ENCODE results near the gene EDA.

EDA gene

GRCh38 chrX:70013466-70014381 is 397.8 kb downstream of the EDA start:
- Histone ChIP-seq H3K27ac (ENCODE audit: low read length) (no peak overlapping the region), H3K27me3 (ENCODE audit: control insufficient read depth in 1 of 2, insufficient read depth in 2 of 2, low read length in 2 of 2) (peaks cover 0 to 14% of the 10 kb centered on the region in 2 donors), H3K4me1 (ENCODE audit: control insufficient read depth, insufficient read depth, low read length) (no peaks in the 10 kb centered on the region), H3K9me3 (ENCODE audit: control insufficient read depth in 2 of 2, low read length in 2 of 2) (no peaks in the 10 kb centered on the region), H3K36me3 (ENCODE audit: control insufficient read depth in 2 of 2, insufficient read depth in 2 of 2, low read length in 2 of 2) (no peaks in the 10 kb centered on the region), H3K9ac (ENCODE audit: low read length in 2 of 2) (no peak overlapping the region), H3K4me3 (ENCODE audit: low read length in 2 of 2) (no peak overlapping the region)

GRCh38 chrX:70016513-70016912 is 400.6 kb downstream of the EDA start:
- Histone ChIP-seq H3K9me3 (ENCODE audit: control insufficient read depth in 2 of 2, low read length in 2 of 2) (no peaks in the 10 kb centered on the region), H3K27me3 (ENCODE audit: control insufficient read depth in 1 of 2, insufficient read depth in 2 of 2, low read length in 2 of 2) (peaks cover 0 to 14% of the 10 kb centered on the region in 2 donors), H3K36me3 (ENCODE audit: control insufficient read depth in 2 of 2, insufficient read depth in 2 of 2, low read length in 2 of 2) (no peaks in the 10 kb centered on the region), H3K9ac (ENCODE audit: low read length in 2 of 2) (no peak overlapping the region), H3K27ac (ENCODE audit: low read length) (no peak overlapping the region), H3K4me1 (ENCODE audit: control insufficient read depth, insufficient read depth, low read length) (no peaks in the 10 kb centered on the region), H3K4me3 (ENCODE audit: low read length in 2 of 2) (no peak overlapping the region)

- Histone ChIP-seq H3K27ac (ENCODE audit: low read length) (no peak overlapping the region), H3K36me3 (ENCODE audit: control insufficient read depth in 2 of 2, insufficient read depth in 2 of 2, low read length in 2 of 2) (no peaks in the 10 kb centered on the region), H3K9ac (ENCODE audit: low read length in 2 of 2) (no peak overlapping the region), H3K27me3 (ENCODE audit: control insufficient read depth in 1 of 2, insufficient read depth in 2 of 2, low read length in 2 of 2) (peaks cover 0 to 10% of the 10 kb centered on the region in 2 donors), H3K4me3 (ENCODE audit: low read length in 2 of 2) (no peak overlapping the region), H3K4me1 (ENCODE audit: control insufficient read depth, insufficient read depth, low read length) (no peaks in the 10 kb centered on the region), H3K9me3 (ENCODE audit: control insufficient read depth in 2 of 2, low read length in 2 of 2) (no peaks in the 10 kb centered on the region)
These were observed 406.7 kb downstream of the EDA start for GRCh38 chrX:70022616-70023015.

- no peak overlapping the region for H3K4me3 ChIP-seq (ENCODE audit: low read length in 2 of 2)
- H3K9me3 ChIP-seq (ENCODE audit: control insufficient read depth in 2 of 2, low read length in 2 of 2), result no peaks in the 10 kb centered on the region
- H3K4me1 ChIP-seq (ENCODE audit: control insufficient read depth, insufficient read depth, low read length), result peaks cover 5% of the 10 kb centered on the region
- H3K27ac ChIP-seq (ENCODE audit: low read length), result no peak overlapping the region
- no peaks in the 10 kb centered on the region for H3K36me3 ChIP-seq (ENCODE audit: control insufficient read depth in 2 of 2, insufficient read depth in 2 of 2, low read length in 2 of 2)
- no peak overlapping the region for H3K9ac ChIP-seq (ENCODE audit: low read length in 2 of 2)
- H3K27me3 ChIP-seq (ENCODE audit: control insufficient read depth in 1 of 2, insufficient read depth in 2 of 2, low read length in 2 of 2), result peaks cover 0 to 19% of the 10 kb centered on the region in 2 donors
These were observed 409.6 kb downstream of the EDA start for GRCh38 chrX:70025464-70025863.

- no peak overlapping the region for H3K4me3 ChIP-seq (ENCODE audit: low read length in 2 of 2)
- no peak overlapping the region for H3K9ac ChIP-seq (ENCODE audit: low read length in 2 of 2)
- H3K4me1 ChIP-seq (ENCODE audit: control insufficient read depth, insufficient read depth, low read length), result peaks cover 7% of the 10 kb centered on the region
- H3K27ac ChIP-seq (ENCODE audit: low read length), result no peak overlapping the region
- H3K36me3 ChIP-seq (ENCODE audit: control insufficient read depth in 2 of 2, insufficient read depth in 2 of 2, low read length in 2 of 2), result no peaks in the 10 kb centered on the region
- H3K27me3 ChIP-seq (ENCODE audit: control insufficient read depth in 1 of 2, insufficient read depth in 2 of 2, low read length in 2 of 2), result peaks cover 0 to 21% of the 10 kb centered on the region in 2 donors
- H3K9me3 ChIP-seq (ENCODE audit: control insufficient read depth in 2 of 2, low read length in 2 of 2), result no peaks in the 10 kb centered on the region
These were observed 410.4 kb downstream of the EDA start for GRCh38 chrX:70026112-70026850.

- Histone ChIP-seq H3K27me3 (ENCODE audit: control insufficient read depth in 1 of 2, insufficient read depth in 2 of 2, low read length in 2 of 2) (peaks cover 0 to 23% of the 10 kb centered on the region in 2 donors), H3K4me3 (ENCODE audit: low read length in 2 of 2) (no peak overlapping the region), H3K36me3 (ENCODE audit: control insufficient read depth in 2 of 2, insufficient read depth in 2 of 2, low read length in 2 of 2) (no peaks in the 10 kb centered on the region), H3K4me1 (ENCODE audit: control insufficient read depth, insufficient read depth, low read length) (peaks cover 7% of the 10 kb centered on the region), H3K27ac (ENCODE audit: low read length) (no peak overlapping the region), H3K9me3 (ENCODE audit: control insufficient read depth in 2 of 2, low read length in 2 of 2) (no peaks in the 10 kb centered on the region), H3K9ac (ENCODE audit: low read length in 2 of 2) (no peak overlapping the region)
These were observed 410.9 kb downstream of the EDA start for GRCh38 chrX:70026851-70027200.

DNA sequence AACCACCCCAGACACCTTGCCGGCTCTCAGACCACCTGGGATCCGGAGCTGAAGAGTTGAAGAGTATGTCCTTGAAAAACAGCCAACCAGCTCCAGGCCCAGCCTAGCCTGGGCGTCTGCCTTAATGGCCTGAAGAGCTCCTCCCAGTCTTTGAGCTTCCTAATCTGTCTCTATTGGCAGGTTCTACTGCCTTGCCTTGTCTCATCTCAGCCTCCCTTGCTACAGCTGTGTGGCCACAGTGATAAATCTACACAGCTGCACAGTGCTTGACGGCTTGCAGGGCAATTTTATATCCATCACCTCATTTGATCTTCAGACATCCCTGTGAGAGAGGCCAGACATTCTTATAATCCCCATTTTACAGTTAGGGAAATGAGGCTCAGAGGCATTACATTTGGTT is 413.9 kb downstream of the EDA start:
- Histone ChIP-seq H3K4me1 (ENCODE audit: control insufficient read depth, insufficient read depth, low read length) (peaks cover 7% of the 10 kb centered on the region), H3K36me3 (ENCODE audit: control insufficient read depth in 2 of 2, insufficient read depth in 2 of 2, low read length in 2 of 2) (no peaks in the 10 kb centered on the region), H3K9ac (ENCODE audit: low read length in 2 of 2) (no peak overlapping the region), H3K27me3 (ENCODE audit: control insufficient read depth in 1 of 2, insufficient read depth in 2 of 2, low read length in 2 of 2) (peaks cover 0 to 23% of the 10 kb centered on the region in 2 donors), H3K9me3 (ENCODE audit: control insufficient read depth in 2 of 2, low read length in 2 of 2) (no peaks in the 10 kb centered on the region), H3K27ac (ENCODE audit: low read length) (no peak overlapping the region), H3K4me3 (ENCODE audit: low read length in 2 of 2) (no peak overlapping the region)

DNA sequence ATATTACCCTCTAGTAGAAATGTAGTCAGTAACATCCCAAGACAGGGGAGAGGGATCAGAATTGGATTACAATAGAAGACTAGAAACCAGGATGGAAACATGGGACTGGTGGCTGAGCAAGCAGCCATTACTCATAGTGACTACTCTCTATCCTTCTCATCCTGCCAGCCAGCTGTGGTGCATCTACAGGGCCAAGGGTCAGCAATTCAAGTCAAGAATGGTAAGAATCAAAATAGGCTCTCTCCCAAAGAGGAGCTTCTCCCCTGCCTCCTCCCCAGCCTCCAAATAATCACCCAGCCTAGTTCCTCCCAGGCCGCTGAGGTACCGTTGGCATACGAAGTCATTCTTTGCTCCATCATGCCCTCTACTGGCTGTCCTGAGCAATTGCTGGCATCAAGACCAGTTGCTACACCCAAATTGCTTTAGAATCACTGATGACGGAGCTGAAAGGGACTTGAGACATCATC is 414.4 kb downstream of the EDA start:
- Histone ChIP-seq H3K27me3 (ENCODE audit: control insufficient read depth in 1 of 2, insufficient read depth in 2 of 2, low read length in 2 of 2) (peaks cover 0 to 21% of the 10 kb centered on the region in 2 donors), H3K27ac (ENCODE audit: low read length) (no peak overlapping the region), H3K9ac (ENCODE audit: low read length in 2 of 2) (no peak overlapping the region), H3K4me3 (ENCODE audit: low read length in 2 of 2) (no peak overlapping the region), H3K9me3 (ENCODE audit: control insufficient read depth in 2 of 2, low read length in 2 of 2) (no peaks in the 10 kb centered on the region), H3K4me1 (ENCODE audit: control insufficient read depth, insufficient read depth, low read length) (peaks cover 7% of the 10 kb centered on the region), H3K36me3 (ENCODE audit: control insufficient read depth in 2 of 2, insufficient read depth in 2 of 2, low read length in 2 of 2) (no peaks in the 10 kb centered on the region)

- Histone ChIP-seq H3K27ac (ENCODE audit: low read length) (no peak overlapping the region), H3K9ac (ENCODE audit: low read length in 2 of 2) (no peak overlapping the region), H3K9me3 (ENCODE audit: control insufficient read depth in 2 of 2, low read length in 2 of 2) (no peaks in the 10 kb centered on the region), H3K27me3 (ENCODE audit: control insufficient read depth in 1 of 2, insufficient read depth in 2 of 2, low read length in 2 of 2) (peaks cover 0 to 23% of the 10 kb centered on the region in 2 donors), H3K36me3 (ENCODE audit: control insufficient read depth in 2 of 2, insufficient read depth in 2 of 2, low read length in 2 of 2) (no peaks in the 10 kb centered on the region), H3K4me3 (ENCODE audit: low read length in 2 of 2) (no peak overlapping the region), H3K4me1 (ENCODE audit: control insufficient read depth, insufficient read depth, low read length) (peaks cover 7% of the 10 kb centered on the region)
These were observed 416.9 kb downstream of the EDA start for GRCh38 chrX:70032792-70033191.

DNA sequence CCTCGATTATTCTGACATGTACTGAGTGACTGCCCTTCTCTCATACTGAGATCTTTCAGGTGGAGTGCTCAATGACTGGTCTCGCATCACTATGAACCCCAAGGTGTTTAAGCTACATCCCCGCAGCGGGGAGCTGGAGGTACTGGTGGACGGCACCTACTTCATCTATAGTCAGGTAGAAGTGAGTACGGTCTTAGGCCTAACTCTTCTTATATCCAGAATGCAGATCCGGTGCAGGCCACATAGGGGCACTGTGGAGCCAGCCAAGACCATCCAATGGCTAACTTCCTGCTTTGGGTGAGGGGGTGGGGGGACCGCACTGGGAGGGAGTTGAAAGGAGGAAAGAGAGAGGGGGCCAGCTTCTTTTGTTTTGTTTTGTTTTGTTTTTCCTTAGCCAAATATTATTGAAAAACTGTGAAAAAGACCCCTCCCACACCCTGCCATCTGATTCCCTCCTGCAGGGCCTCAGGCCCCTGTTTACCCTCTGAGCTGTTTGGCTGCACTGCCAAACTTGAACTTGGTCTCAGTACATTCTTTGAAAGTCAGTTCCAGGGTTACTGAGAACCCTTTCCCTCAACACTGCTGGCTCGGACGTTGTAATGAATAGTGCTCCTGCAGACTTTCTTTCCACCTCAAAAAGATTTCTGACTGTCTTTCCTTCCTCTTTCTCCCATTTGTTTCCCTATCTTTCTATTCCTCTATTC is 417.6 kb downstream of the EDA start:
- Histone ChIP-seq H3K9ac (ENCODE audit: low read length in 2 of 2) (no peak overlapping the region), H3K27me3 (ENCODE audit: control insufficient read depth in 1 of 2, insufficient read depth in 2 of 2, low read length in 2 of 2) (peaks cover 0 to 22% of the 10 kb centered on the region in 2 donors), H3K4me3 (ENCODE audit: low read length in 2 of 2) (no peak overlapping the region), H3K36me3 (ENCODE audit: control insufficient read depth in 2 of 2, insufficient read depth in 2 of 2, low read length in 2 of 2) (no peaks in the 10 kb centered on the region), H3K27ac (ENCODE audit: low read length) (no peak overlapping the region), H3K4me1 (ENCODE audit: control insufficient read depth, insufficient read depth, low read length) (peaks cover 7% of the 10 kb centered on the region), H3K9me3 (ENCODE audit: control insufficient read depth in 2 of 2, low read length in 2 of 2) (no peaks in the 10 kb centered on the region)
